ENCODE data around the gene SFTPA1.
"Not testable (repeated sequence)": the region's sequence is repeated elsewhere in the genome, so short reads cannot be mapped to it uniquely, and the experiment has no call there.

DNA sequence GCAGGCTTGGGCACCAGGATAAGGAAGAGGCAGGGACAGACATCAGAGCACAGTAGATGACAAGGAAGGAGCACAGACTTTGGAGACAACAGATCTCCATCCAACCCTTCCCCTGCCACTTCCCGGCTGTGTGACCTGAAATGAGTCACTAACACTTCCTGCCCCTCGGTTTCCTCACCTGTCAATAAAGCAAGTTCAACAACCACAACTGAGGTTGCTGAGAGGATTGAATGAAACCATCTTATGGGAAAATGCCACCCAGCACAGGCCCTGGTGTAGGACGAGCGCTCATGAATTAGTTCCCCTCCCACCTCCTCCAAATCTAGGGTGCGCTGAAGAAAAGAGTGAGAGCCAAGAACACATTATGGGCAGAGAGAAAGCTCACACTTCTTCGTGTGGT is 27.8 kb upstream of the SFTPA1 start:
- TF ChIP-seq, protein P1, sequence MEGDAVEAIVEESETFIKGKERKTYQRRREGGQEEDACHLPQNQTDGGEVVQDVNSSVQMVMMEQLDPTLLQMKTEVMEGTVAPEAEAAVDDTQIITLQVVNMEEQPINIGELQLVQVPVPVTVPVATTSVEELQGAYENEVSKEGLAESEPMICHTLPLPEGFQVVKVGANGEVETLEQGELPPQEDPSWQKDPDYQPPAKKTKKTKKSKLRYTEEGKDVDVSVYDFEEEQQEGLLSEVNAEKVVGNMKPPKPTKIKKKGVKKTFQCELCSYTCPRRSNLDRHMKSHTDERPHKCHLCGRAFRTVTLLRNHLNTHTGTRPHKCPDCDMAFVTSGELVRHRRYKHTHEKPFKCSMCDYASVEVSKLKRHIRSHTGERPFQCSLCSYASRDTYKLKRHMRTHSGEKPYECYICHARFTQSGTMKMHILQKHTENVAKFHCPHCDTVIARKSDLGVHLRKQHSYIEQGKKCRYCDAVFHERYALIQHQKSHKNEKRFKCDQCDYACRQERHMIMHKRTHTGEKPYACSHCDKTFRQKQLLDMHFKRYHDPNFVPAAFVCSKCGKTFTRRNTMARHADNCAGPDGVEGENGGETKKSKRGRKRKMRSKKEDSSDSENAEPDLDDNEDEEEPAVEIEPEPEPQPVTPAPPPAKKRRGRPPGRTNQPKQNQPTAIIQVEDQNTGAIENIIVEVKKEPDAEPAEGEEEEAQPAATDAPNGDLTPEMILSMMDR (IDR thresholded peaks at IDR 0.05): not testable (repeated sequence)
- not testable (repeated sequence) for TF ChIP-seq POLR2A (IDR thresholded peaks at IDR 0.05)

Data from testis (tissue), 2 donors.